HCT116 (cell line): ENCODE results near the gene ALK. TPM values are rescaled to one million over a fixed set of nuclear protein-coding genes. Genes with fewer than 3 reads are reported as not detected.

Experiments
- ATAC-seq: fragments of 200-7000 bp; cut with Tn5 transposase; 2 replicates; pipeline ENCODE4 v1.9.1; 2020; ENCODE audit warnings: mild to moderate bottlenecking, moderate library complexity
- BruUV-seq: library from RNA; stranded (reverse); fragments of 400-500 nt; replicated peaks from 2 replicates; lab custom pipeline; 2021; lab: Mats Ljungman, UMichigan
- CTCF ChIA-PET: fragments of 300-600 bp; sonication (Branson Sonifier 250); formaldehyde crosslinking; loops from one replicate; lab custom pipeline; 2021; ENCODE audit warnings: antibody characterized with exemption; lab: Charles Lee
- POLR2A ChIA-PET: fragments of 300-600, 350-600 bp; sonication (Branson Sonifier 250); formaldehyde crosslinking; loops from one replicate; lab custom pipeline; 2021; ENCODE audit warnings: antibody characterized with exemption; lab: Charles Lee
- RAD21 ChIA-PET, 2 experiments: fragments of 300-600 bp; sonication (Branson Sonifier 250); formaldehyde crosslinking; loops; one replicate each; lab custom pipeline; 2023; ENCODE audit warnings: low total read pairs in 2 of 2; ENCODE audit not compliant: uncharacterized antibody in 2 of 2, unreplicated experiment in 2 of 2, low non-redundant PET in 1 of 2; lab: Charles Lee
- DNase-seq: peaks from one replicate; pipeline ENCODE4 v3.0.0-alpha.2; 2010; ENCODE audit warnings: low read depth, low spot score
- H2AFZ ChIP-seq: fragments of 200-600 bp; shearing (Covaris generic), sonication (generic); 2 replicates; pipeline ENCODE4 v1.6.1; 2017; ENCODE audit warnings: low read depth, mixed run types, mixed read lengths, antibody characterized with exemption, low read length; ENCODE audit not compliant: poor library complexity, severe bottlenecking
- H3K27ac ChIP-seq: 2 replicates; pipeline ENCODE4 v1.5.1; 2012; ENCODE audit warnings: low read depth, low read length
- H3K27me3 ChIP-seq: fragments of 200-600 bp; sonication (generic); 2 replicates; pipeline ENCODE4 v1.6.1; 2016; ENCODE audit warnings: mixed run types, low read length, mixed read lengths; ENCODE audit not compliant: insufficient read depth
- H3K36me3 ChIP-seq, 2 experiments: fragments of 200-500 bp in 1 of 2; fragments of 200-600 bp in 1 of 2; sonication (Bioruptor generic) in 1 of 2; sonication (generic) in 1 of 2; 2 replicates each; pipeline versions ENCODE4 v1.5.1 to v1.6.1; 2014 to 2016; ENCODE audit warnings: low read length in 2 of 2, inconsistent platforms in 1 of 2, mixed read lengths in 1 of 2, mixed run types in 1 of 2; ENCODE audit not compliant: insufficient read depth in 2 of 2, control insufficient read depth in 1 of 2
- H3K4me1 ChIP-seq, 2 experiments: fragments of 200-600 bp in 1 of 2; sonication (generic) in 1 of 2; 2 replicates each; pipeline versions ENCODE4 v1.5.1 to v1.6.1; 2012 to 2017; ENCODE audit warnings: low read length in 2 of 2, inconsistent platforms in 1 of 2, mild to moderate bottlenecking in 1 of 2, mixed read lengths in 1 of 2, mixed run types in 1 of 2, moderate library complexity in 1 of 2; ENCODE audit not compliant: insufficient read depth in 2 of 2, control insufficient read depth in 1 of 2
- H3K4me2 ChIP-seq: fragments of 200-600 bp; sonication (generic); 2 replicates; pipeline ENCODE4 v1.6.1; 2017; ENCODE audit warnings: mixed run types, low read length, mixed read lengths
- H3K4me3 ChIP-seq, 2 experiments: fragments of 200-600 bp in 1 of 2; sonication (generic) in 1 of 2; replicated peaks in 1 of 2; 2 replicates each; pipeline ENCODE4 v1.5.1; 2011 to 2016; ENCODE audit warnings: low read length in 2 of 2, control low read depth in 1 of 2, low read depth in 1 of 2, mild to moderate bottlenecking in 1 of 2, mixed read lengths in 1 of 2, mixed run types in 1 of 2
- H3K79me2 ChIP-seq: fragments of 200-600 bp; sonication (generic); 2 replicates; pipeline ENCODE4 v1.6.1; 2017; ENCODE audit warnings: mild to moderate bottlenecking, mixed run types, low read length, moderate library complexity, mixed read lengths; ENCODE audit not compliant: insufficient read depth
- H3K9ac ChIP-seq: fragments of 200-600 bp; sonication (generic); 2 replicates; pipeline ENCODE4 v1.6.1; 2016; ENCODE audit warnings: low read length, mixed read lengths
- H3K9me2 ChIP-seq: fragments of 200-600 bp; sonication (generic), shearing (Covaris generic); 2 replicates; pipeline ENCODE4 v1.6.1; 2017; ENCODE audit warnings: mixed run types, mild to moderate bottlenecking, moderate library complexity; ENCODE audit not compliant: insufficient read depth
- H3K9me3 ChIP-seq, 2 experiments: fragments of 200-500 bp in 1 of 2; fragments of 200-600 bp in 1 of 2; sonication (Bioruptor generic) in 1 of 2; sonication (generic) in 1 of 2; 2 replicates each; pipeline ENCODE4 v1.6.1; 2014 to 2017; ENCODE audit warnings: low read length in 2 of 2, mixed read lengths in 2 of 2, inconsistent platforms in 1 of 2, low read depth in 1 of 2, mild to moderate bottlenecking in 1 of 2, mixed run types in 1 of 2, moderate library complexity in 1 of 2; ENCODE audit not compliant: control insufficient read depth in 1 of 2, insufficient read depth in 1 of 2
- H4K20me1 ChIP-seq: fragments of 200-600 bp; sonication (generic), shearing (Covaris generic); 2 replicates; pipeline ENCODE4 v1.6.1; 2017; ENCODE audit warnings: mixed run types, mild to moderate bottlenecking, moderate library complexity; ENCODE audit not compliant: insufficient read depth
- CBX3 ChIP-seq: IDR thresholded peaks from 2 replicates; pipeline ENCODE4 v1.6.1; 2012; ENCODE audit warnings: low read depth
- CEBPB ChIP-seq: IDR thresholded peaks from 2 replicates; pipeline ENCODE4 v1.6.1; 2012; ENCODE audit warnings: low read depth
- FOSL1 ChIP-seq: IDR thresholded peaks from 2 replicates; pipeline ENCODE4 v1.6.1; 2012; ENCODE audit warnings: low read depth
- ZFX ChIP-seq: fragments of 450-650 bp; IDR thresholded peaks from 2 replicates; pipeline ENCODE4 v1.6.1; 2017
- intact Hi-C: fragments of 100-400 bp; cut with micrococcal nuclease; formaldehyde crosslinking; loops from 2 replicates; pipeline ENCODE4 v1.10.0; 2022
- total RNA-seq: library from RNA; stranded (reverse); gene quantifications from one replicate; pipeline ENCODE4 v1.2.1, GENCODE V29; 2021; ENCODE audit not compliant: unreplicated experiment
- TF ChIP-seq, protein P1 (sequence below): IDR thresholded peaks from 2 replicates; pipeline ENCODE4 v1.6.1; 2012
- TF ChIP-seq, protein P2 (sequence below): IDR thresholded peaks from 2 replicates; pipeline ENCODE4 v1.6.1; 2012; ENCODE audit warnings: low read depth

Gene ALK
- total RNA-seq, 1 experiment from 2014 or later, result not detected

DNA sequence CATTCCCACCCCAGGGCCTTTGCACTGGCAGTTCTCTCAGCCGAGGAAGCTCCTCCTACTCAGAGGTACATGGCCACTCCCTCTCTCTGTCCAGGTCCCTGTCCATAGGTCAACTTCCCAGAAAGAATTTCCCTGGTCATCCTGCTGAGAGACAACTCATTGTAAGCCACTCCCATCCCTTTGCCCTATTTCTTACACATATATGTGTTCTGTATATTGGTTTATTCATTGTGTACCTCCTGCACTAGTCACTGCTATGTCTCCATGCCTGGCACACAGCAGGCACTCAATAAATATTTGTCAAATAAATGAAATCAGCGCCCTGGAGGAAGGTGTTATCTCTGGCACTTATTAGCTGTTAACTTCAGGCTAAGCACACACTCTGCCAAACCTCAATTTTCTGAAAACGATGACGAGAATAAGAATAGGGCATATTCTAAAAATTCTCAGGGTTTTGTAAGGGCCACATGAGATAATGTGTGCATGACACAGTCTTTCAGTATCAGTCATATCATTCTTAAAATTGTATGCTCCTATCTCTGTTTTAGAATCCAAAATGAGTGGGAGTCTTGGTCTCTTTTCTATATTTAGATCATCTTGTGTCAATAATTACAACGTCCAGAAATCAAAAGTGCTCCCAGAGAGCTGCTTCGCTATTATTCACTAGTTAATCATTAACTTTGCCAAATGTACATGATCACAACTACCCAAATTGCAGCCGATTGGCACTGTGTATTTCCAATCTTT, 198.0 kb downstream of the ALK start:
- Histone ChIP-seq H3K79me2 (no peaks in the 10 kb centered on the region), H3K9me3 (no peaks in the 10 kb centered on the region), H3K4me1 (no peaks in the 10 kb centered on the region), H3K9me2 (no peaks in the 10 kb centered on the region), H3K9ac (no peak overlapping the region), H3K4me2 (no peak overlapping the region; the same call in 1 of the 2 replicates), H4K20me1 (no peaks in the 10 kb centered on the region), H3K4me3 (no peak overlapping the region), H3K27me3 (peaks cover 70% of the 10 kb centered on the region), H3K36me3 (no peaks in the 10 kb centered on the region), H3K27ac (no peak overlapping the region), H2AFZ (no peak overlapping the region)
- POLR2A ChIA-PET, result no interaction called here
- TF ChIP-seq, protein P1, sequence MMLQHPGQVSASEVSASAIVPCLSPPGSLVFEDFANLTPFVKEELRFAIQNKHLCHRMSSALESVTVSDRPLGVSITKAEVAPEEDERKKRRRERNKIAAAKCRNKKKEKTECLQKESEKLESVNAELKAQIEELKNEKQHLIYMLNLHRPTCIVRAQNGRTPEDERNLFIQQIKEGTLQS, result no peak
- TF ChIP-seq, protein P2, sequence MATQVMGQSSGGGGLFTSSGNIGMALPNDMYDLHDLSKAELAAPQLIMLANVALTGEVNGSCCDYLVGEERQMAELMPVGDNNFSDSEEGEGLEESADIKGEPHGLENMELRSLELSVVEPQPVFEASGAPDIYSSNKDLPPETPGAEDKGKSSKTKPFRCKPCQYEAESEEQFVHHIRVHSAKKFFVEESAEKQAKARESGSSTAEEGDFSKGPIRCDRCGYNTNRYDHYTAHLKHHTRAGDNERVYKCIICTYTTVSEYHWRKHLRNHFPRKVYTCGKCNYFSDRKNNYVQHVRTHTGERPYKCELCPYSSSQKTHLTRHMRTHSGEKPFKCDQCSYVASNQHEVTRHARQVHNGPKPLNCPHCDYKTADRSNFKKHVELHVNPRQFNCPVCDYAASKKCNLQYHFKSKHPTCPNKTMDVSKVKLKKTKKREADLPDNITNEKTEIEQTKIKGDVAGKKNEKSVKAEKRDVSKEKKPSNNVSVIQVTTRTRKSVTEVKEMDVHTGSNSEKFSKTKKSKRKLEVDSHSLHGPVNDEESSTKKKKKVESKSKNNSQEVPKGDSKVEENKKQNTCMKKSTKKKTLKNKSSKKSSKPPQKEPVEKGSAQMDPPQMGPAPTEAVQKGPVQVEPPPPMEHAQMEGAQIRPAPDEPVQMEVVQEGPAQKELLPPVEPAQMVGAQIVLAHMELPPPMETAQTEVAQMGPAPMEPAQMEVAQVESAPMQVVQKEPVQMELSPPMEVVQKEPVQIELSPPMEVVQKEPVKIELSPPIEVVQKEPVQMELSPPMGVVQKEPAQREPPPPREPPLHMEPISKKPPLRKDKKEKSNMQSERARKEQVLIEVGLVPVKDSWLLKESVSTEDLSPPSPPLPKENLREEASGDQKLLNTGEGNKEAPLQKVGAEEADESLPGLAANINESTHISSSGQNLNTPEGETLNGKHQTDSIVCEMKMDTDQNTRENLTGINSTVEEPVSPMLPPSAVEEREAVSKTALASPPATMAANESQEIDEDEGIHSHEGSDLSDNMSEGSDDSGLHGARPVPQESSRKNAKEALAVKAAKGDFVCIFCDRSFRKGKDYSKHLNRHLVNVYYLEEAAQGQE, result no peak
- TF ChIP-seq CEBPB, result no peak
- no peak for TF ChIP-seq CBX3
- TF ChIP-seq FOSL1, result no peak
- no peak for TF ChIP-seq ZFX
- CTCF ChIA-PET, result no interaction called here
- RAD21 ChIA-PET, result no interaction called here
- DNase-seq (no peak), ATAC-seq (no peak; the same call in 1 of the 2 replicates)
- BruUV-seq, result no TSS peak
- intact Hi-C loops, result no loop called here
